Mucosa of rectum (tissue), 2 donors: ENCODE measurements around the gene EXO1.

Experiments used
- H3K27ac ChIP-seq, 2 donors: one replicate each; pipeline ENCODE4 v1.7.0; 2013; ENCODE audit warnings: inconsistent platforms in 2 of 2, low read depth in 2 of 2, low read length in 2 of 2
- H3K27me3 ChIP-seq, 2 donors: one replicate each; pipeline ENCODE4 v1.7.0; 2013; ENCODE audit warnings: low read length in 2 of 2; ENCODE audit not compliant: control insufficient read depth in 2 of 2, insufficient read depth in 2 of 2
- H3K36me3 ChIP-seq, 2 donors: one replicate each; pipeline ENCODE4 v1.7.0; 2013; ENCODE audit warnings: low read length in 2 of 2; ENCODE audit not compliant: control insufficient read depth in 2 of 2, insufficient read depth in 2 of 2
- H3K4me1 ChIP-seq, 2 donors: one replicate each; pipeline ENCODE4 v1.7.0; 2013; ENCODE audit warnings: low read length in 2 of 2, mild to moderate bottlenecking in 1 of 2; ENCODE audit not compliant: control insufficient read depth in 2 of 2, insufficient read depth in 2 of 2
- H3K4me3 ChIP-seq, 2 donors: one replicate each; pipeline ENCODE4 v1.7.0; 2013; ENCODE audit warnings: low read length in 2 of 2
- H3K9ac ChIP-seq, 2 donors: one replicate each; pipeline ENCODE4 v1.7.0; 2013; ENCODE audit warnings: low read length in 2 of 2, low read depth in 1 of 2, mild to moderate bottlenecking in 1 of 2
- H3K9me3 ChIP-seq, 2 donors: one replicate each; pipeline ENCODE4 v1.7.0; 2013; ENCODE audit warnings: low read length in 2 of 2; ENCODE audit not compliant: control insufficient read depth in 2 of 2
- donor health status: healthy.
- donor health status: Normal muscosa, but diverticular disease.

The EXO1 gene

DNA sequence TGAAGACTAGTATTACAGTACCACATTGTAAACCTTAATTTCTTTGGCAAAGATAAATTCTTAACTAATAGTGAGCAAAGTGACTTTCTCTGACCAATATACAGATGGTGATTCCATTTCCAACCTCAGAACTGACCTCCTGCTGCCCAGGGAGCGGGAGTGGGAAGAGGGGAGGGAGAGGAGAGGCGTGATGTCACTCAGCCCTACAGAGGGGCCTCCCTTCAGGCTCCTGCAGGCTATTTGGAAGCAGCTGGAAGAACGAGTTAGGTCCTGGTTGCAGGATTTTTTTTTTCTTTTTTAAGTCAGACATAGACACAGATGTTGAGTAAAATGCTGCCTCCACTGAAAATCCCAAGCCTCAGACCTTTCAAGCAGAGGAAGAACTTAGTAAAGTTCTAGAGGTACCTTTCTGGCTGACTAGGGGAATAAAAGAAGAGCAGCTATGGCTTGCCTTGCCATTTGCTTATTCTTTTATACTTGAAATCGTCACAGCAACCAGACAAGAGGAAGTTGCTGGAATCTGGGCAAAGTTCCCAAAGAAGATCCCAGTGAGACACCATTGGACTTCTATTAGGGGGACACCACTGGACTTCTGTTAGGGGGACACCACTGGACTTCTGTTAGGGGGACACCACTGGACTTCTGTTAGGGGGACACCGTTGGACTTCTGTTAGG is 54.5 kb downstream of the EXO1 start:
- H3K4me1 ChIP-seq = no peaks in the 10 kb centered on the region
- H3K27me3 ChIP-seq = no peaks in the 10 kb centered on the region
- no peak overlapping the region for H3K9ac ChIP-seq
- no peaks in the 10 kb centered on the region for H3K36me3 ChIP-seq
- no peak overlapping the region for H3K4me3 ChIP-seq
- H3K9me3 ChIP-seq = no peaks in the 10 kb centered on the region
- no peak overlapping the region for H3K27ac ChIP-seq

- Histone ChIP-seq H3K36me3 (no peaks in the 10 kb centered on the region), H3K27me3 (no peaks in the 10 kb centered on the region), H3K4me1 (no peaks in the 10 kb centered on the region), H3K9ac (no peak overlapping the region), H3K9me3 (no peaks in the 10 kb centered on the region), H3K27ac (no peak overlapping the region), H3K4me3 (no peak overlapping the region)
Measured at GRCh38 chr1:241916196-241916595, 68.2 kb downstream of the EXO1 start.

- Histone ChIP-seq H3K27me3 (no peaks in the 10 kb centered on the region), H3K27ac (no peak overlapping the region), H3K9ac (no peak overlapping the region), H3K36me3 (no peaks in the 10 kb centered on the region), H3K4me3 (no peak overlapping the region), H3K9me3 (no peaks in the 10 kb centered on the region), H3K4me1 (no peaks in the 10 kb centered on the region)
Measured at GRCh38 chr1:241917487-241917886, 69.5 kb downstream of the EXO1 start.

DNA sequence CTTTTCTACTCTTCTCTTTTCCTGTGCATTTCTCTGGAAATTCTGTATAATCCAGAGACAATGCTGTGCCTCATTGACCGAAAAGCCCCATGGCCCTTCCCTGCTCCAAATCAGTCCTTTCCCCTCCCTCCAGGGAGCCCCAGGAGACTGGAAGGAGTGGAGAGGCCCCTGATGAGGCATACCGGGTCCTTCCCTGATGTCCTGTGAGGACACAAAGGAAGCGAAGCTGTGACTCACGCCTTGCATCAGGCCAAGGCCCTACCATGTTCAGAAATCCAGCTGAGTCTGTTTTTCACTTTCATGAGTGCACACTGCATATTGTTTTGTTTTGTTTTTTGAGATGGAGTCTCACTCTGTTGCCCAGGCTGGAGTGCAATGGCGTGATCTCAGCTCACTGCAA is 70.9 kb downstream of the EXO1 start:
- H3K9ac ChIP-seq = no peak overlapping the region
- no peaks in the 10 kb centered on the region for H3K4me1 ChIP-seq
- no peaks in the 10 kb centered on the region for H3K9me3 ChIP-seq
- no peak overlapping the region for H3K27ac ChIP-seq
- H3K36me3 ChIP-seq = no peaks in the 10 kb centered on the region
- H3K4me3 ChIP-seq = no peak overlapping the region
- H3K27me3 ChIP-seq = no peaks in the 10 kb centered on the region

GRCh38 chr1:241924080-241924808 is 76.2 kb downstream of the EXO1 start:
- Histone ChIP-seq H3K9me3 (no peaks in the 10 kb centered on the region), H3K36me3 (no peaks in the 10 kb centered on the region), H3K4me3 (no peak overlapping the region), H3K27me3 (no peaks in the 10 kb centered on the region), H3K9ac (no peak overlapping the region), H3K4me1 (no peaks in the 10 kb centered on the region), H3K27ac (no peak overlapping the region)

- H3K27me3 ChIP-seq = no peaks in the 10 kb centered on the region
- H3K9ac ChIP-seq = no peak overlapping the region
- H3K36me3 ChIP-seq = no peaks in the 10 kb centered on the region
- H3K4me1 ChIP-seq = no peaks in the 10 kb centered on the region
- no peak overlapping the region for H3K4me3 ChIP-seq
- no peaks in the 10 kb centered on the region for H3K9me3 ChIP-seq
- no peak overlapping the region for H3K27ac ChIP-seq
Measured at GRCh38 chr1:241926141-241926540, 78.1 kb downstream of the EXO1 start.

DNA sequence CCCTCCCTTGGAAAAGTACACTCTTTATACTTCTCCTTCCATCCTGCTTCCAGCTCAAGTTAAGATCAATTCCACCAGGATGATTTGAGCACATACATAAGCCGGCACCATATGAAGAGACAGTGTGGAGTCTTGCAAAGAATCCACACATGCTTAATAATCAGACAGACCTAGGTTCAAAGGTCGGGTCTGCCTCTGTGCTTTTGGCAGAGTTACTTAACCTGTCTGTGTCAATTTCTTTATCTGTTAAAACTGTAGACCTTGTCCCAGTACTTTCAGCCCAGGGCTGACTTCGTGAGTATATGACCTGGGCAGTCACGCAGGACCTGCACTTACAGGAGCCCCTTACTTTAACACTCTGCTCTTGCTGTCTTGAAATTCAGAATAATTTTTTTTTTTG is 79.3 kb downstream of the EXO1 start:
- Histone ChIP-seq H3K27ac (no peak overlapping the region), H3K27me3 (no peaks in the 10 kb centered on the region), H3K4me1 (no peaks in the 10 kb centered on the region), H3K36me3 (no peaks in the 10 kb centered on the region), H3K9ac (no peak overlapping the region), H3K4me3 (no peak overlapping the region), H3K9me3 (no peaks in the 10 kb centered on the region)

- Histone ChIP-seq H3K9ac (no peak overlapping the region), H3K4me3 (no peak overlapping the region), H3K9me3 (no peaks in the 10 kb centered on the region), H3K4me1 (no peaks in the 10 kb centered on the region), H3K27me3 (no peaks in the 10 kb centered on the region), H3K27ac (no peak overlapping the region), H3K36me3 (no peaks in the 10 kb centered on the region)
Measured at GRCh38 chr1:241932845-241933244, 84.8 kb downstream of the EXO1 start.

DNA sequence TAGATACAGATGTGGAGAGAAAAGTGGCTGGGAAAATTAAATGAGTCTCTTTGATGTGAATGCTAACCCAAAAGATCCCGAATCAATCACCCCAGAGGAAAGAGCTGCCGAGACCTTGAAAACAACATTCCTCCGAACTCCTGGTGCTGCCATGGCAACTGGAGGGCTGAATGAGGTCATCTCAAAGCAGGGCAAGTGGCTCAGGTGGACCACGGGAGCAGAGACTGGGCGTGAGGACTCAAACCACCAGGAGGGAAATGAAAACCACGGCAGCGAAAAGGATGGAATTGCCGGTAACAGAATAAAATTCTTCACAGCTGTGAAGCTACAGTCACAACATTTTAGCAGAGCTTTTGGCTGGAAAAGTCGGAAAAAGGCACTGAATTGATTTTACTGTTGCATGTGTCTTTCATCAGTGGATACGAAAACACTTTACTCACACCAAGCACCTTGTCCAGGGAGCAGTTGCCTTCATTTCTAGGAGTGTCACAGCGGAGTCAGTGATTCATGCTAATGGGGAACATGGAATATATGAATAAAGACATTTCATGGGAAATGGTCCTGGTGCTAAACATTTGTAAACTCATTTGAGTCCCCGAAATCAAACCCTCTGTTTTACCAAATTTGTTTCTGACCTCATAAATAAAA is 86.3 kb downstream of the EXO1 start:
- no peaks in the 10 kb centered on the region for H3K4me1 ChIP-seq
- H3K27me3 ChIP-seq = no peaks in the 10 kb centered on the region
- no peaks in the 10 kb centered on the region for H3K36me3 ChIP-seq
- H3K4me3 ChIP-seq = no peak overlapping the region
- H3K9me3 ChIP-seq = no peaks in the 10 kb centered on the region
- no peak overlapping the region for H3K9ac ChIP-seq
- H3K27ac ChIP-seq = no peak overlapping the region

GRCh38 chr1:241934866-241935265 is 86.9 kb downstream of the EXO1 start:
- H3K9ac ChIP-seq = no peak overlapping the region
- H3K27ac ChIP-seq = no peak overlapping the region
- no peaks in the 10 kb centered on the region for H3K36me3 ChIP-seq
- H3K4me3 ChIP-seq = no peak overlapping the region
- H3K27me3 ChIP-seq = no peaks in the 10 kb centered on the region
- H3K4me1 ChIP-seq = no peaks in the 10 kb centered on the region
- H3K9me3 ChIP-seq = no peaks in the 10 kb centered on the region
